ENCODE results near the gene AGMO.

- TF ChIP-seq POLR2A (IDR thresholded peaks at IDR 0.05) (no peak), CTCF (IDR thresholded peaks at IDR 0.05 in 4 of 5, conservative IDR thresholded peaks at IDR 0.05 in 1 of 5) (no peak)
Observed at GRCh38 chr7:15330943-15331342, 230.9 kb downstream of the AGMO start.
